Ovary (tissue), 9 donors: Measurements from ENCODE around the gene ORMDL2. TPM values are rescaled to one million over a fixed set of nuclear protein-coding genes. Genes with fewer than 3 reads are reported as not detected.
"Not testable (repeated sequence)": the region's sequence is repeated elsewhere in the genome, so short reads cannot be mapped to it uniquely, and the experiment has no call there.

ENCODE experiments used
- DNase-seq, 5 donors: peaks; one replicate each; pipeline ENCODE4 v3.0.0-alpha.2; 2019 to 2020
- H3K27ac ChIP-seq, 2 donors: fragments of 200-600 bp; one replicate each; pipeline versions ENCODE4 v1.5.1 to v1.8.0; 2019 to 2022
- H3K27me3 ChIP-seq: fragments of 200-600 bp; one replicate; pipeline ENCODE4 v1.8.0; 2022
- H3K36me3 ChIP-seq: fragments of 200-600 bp; sonication (generic); one replicate; pipeline ENCODE4 v1.5.1; 2019
- H3K4me1 ChIP-seq: one replicate; pipeline ENCODE4 v1.8.1; 2013; ENCODE audit warnings: mild to moderate bottlenecking, moderate library complexity; ENCODE audit not compliant: insufficient read depth
- H3K4me3 ChIP-seq: fragments of 200-600 bp; sonication (generic); one replicate; pipeline ENCODE4 v1.5.1; 2017
- H3K9me3 ChIP-seq, 2 donors: fragments of 200-600 bp in 1 of 2; sonication (generic) in 1 of 2; one replicate each; pipeline versions ENCODE4 v1.5.1 to v1.8.1; 2013 to 2019; ENCODE audit warnings: mild to moderate bottlenecking in 1 of 2, moderate library complexity in 1 of 2
- EP300 ChIP-seq: sonication (generic); formaldehyde crosslinking; IDR thresholded peaks from one replicate; pipeline ENCODE4 v1.6.1; 2017; ENCODE audit warnings: antibody characterized with exemption
- POLR2A ChIP-seq: fragments of 450-650 bp; IDR thresholded peaks from one replicate; pipeline ENCODE4 v1.6.1; 2017; ENCODE audit warnings: antibody characterized with exemption, mild to moderate bottlenecking, moderate library complexity
- WGBS, 3 donors: extraction: QIAGEN DNeasy Blood & Tissue Kit in 1 of 3; methylation state at CpG; one replicate each; pipeline versions ENCODE4 v1.1.5 to v1.1.7; 2013 to 2017; 5-methylcytosine and 5-hydroxymethylcytosine counted together
- intact Hi-C, 4 donors: fragments of 100-400 bp; cut with DNase I; formaldehyde crosslinking; loops; one replicate each; pipeline versions ENCODE4 v1.11.0 to v1.15.1; 2022 to 2023
- polyA plus RNA-seq, 2 donors: library from polyadenylated mRNA; stranded (reverse); fragments of 200-250 nt in 1 of 2; fragments of 350-450 nt in 1 of 2; fragmentation: Illumina TruSeq in 1 of 2; extraction: RNeasy Lipid Tissue Mini Kit (QIAGEN cat#74804) in 1 of 2; gene quantifications; one replicate each; pipeline ENCODE4 v1.2.3, GENCODE V29; 2013 to 2014
- total RNA-seq, 7 donors: library from RNA; depleted of rRNA in 2 of 7; stranded (reverse); fragments of >200 nt in 2 of 7; fragmentation: NEBNext Ultra II Directional in 3 of 7; extraction: Animal tissue kit (Norgen Biotek cat#: 25700) in 3 of 7; gene quantifications; one replicate each; pipeline versions ENCODE4 v1.1.0 to v1.2.4, GENCODE V29; 2016 to 2023
- TF ChIP-seq, protein P1 (sequence below), 3 donors: fragments of 450-650 bp in 2 of 3; fragments of 200-600 bp in 1 of 3; IDR thresholded peaks; one replicate each; pipeline versions ENCODE4 v1.5.1 to v1.8.0; 2016 to 2022; ENCODE audit warnings: antibody characterized with exemption in 3 of 3, mild to moderate bottlenecking in 1 of 3
- donor health status: DM: no; HTN: no; CAD: no; lungs with moderate emphysema.
- donor health status: DM: no; HTN: no; CAD: no.
- donor health status: Bipolar disorder and iron deficiency.
- donor health status: DM: yes; HTN: yes; CAD: no.
- donor health status: DM: no; HTN: no; CAD: no.
- donor health status: DM: yes; HTN: yes; CAD: no.

Gene ORMDL2
- total and polyA plus RNA-seq, 9 donors = 8.6 to 38.9 (median 20.8) TPM

DNA sequence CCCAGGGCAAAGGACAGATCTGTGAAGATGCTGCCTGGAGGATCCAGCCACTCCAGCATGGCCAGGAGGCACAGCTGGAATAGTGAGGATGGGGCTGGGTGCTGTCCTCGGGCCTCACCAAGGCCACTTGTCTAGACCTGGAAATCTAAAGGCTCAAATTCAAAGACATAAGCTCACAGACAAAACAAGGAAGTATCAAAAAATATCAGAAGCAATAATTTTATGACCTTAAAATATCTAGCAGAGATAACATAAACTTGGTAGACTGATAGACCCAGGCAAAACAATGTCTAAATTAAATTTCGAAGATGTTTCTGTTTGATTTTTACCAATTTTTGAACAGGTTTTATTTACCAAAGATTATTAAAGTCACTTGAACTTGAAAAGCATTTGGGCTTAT lies 47.5 kb downstream of the ORMDL2 start:
- WGBS, 3 donors = 82 to 89% (median 87%) methylated on average over 2 of the region's 2 CpGs
- intact Hi-C loops = no loop called here
- Histone ChIP-seq H3K27me3 (no peaks in the 10 kb centered on the region), H3K9me3 (peaks cover 0 to 3% of the 10 kb centered on the region in 2 donors), H3K36me3 (no peaks in the 10 kb centered on the region), H3K4me3 (no peak overlapping the region), H3K4me1 (no peaks in the 10 kb centered on the region), H3K27ac (no peak overlapping the region)
- DNase-seq = no peak
- TF ChIP-seq, protein P1, sequence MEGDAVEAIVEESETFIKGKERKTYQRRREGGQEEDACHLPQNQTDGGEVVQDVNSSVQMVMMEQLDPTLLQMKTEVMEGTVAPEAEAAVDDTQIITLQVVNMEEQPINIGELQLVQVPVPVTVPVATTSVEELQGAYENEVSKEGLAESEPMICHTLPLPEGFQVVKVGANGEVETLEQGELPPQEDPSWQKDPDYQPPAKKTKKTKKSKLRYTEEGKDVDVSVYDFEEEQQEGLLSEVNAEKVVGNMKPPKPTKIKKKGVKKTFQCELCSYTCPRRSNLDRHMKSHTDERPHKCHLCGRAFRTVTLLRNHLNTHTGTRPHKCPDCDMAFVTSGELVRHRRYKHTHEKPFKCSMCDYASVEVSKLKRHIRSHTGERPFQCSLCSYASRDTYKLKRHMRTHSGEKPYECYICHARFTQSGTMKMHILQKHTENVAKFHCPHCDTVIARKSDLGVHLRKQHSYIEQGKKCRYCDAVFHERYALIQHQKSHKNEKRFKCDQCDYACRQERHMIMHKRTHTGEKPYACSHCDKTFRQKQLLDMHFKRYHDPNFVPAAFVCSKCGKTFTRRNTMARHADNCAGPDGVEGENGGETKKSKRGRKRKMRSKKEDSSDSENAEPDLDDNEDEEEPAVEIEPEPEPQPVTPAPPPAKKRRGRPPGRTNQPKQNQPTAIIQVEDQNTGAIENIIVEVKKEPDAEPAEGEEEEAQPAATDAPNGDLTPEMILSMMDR (IDR thresholded peaks at IDR 0.05) = no peak
- TF ChIP-seq POLR2A = no peak
- no peak for TF ChIP-seq EP300

DNA sequence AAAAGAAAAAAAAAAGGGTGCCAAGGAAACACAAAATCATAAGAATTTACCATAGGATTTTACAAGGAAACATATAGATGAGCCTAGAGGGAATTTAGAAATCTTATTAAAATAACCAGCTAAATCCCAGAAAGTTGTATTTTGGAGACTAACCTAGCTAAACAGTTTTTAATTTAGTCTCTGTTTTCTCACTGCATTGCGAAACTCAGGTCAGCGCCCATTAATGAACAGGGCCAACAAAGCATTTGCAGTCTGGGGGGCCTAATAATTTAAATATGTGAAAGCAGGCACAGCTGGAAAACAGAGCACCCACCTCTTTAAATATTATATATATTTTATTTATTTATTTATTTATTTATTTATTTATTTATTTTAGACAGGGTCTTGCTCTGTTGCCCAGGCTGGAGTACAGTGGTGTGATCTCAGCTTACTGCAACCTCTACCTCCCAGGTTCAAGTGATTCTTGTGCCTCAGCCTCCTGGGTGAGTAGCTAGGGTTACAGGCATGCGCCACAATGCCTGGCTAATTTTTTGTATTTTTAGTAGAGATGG lies 48.7 kb downstream of the ORMDL2 start:
- WGBS, 3 donors = 82 to 99% (median 98%) methylated on average over 3 of the region's 3 CpGs
- intact Hi-C loops, H3K9me3 ChIP-seq, H3K4me3 ChIP-seq, H3K27me3 ChIP-seq, H3K27ac ChIP-seq, DNase-seq, H3K36me3 ChIP-seq, H3K4me1 ChIP-seq: not testable (repeated sequence)

Other genes with a start within 250 kb of the ORMDL2 start
- not detected for gene OR2AP1, start 245.6 kb upstream of the ORMDL2 start, total RNA-seq
- not detected for gene OR2AP1, start 245.6 kb upstream of the ORMDL2 start, polyA plus RNA-seq
- not detected for gene OR10P1, start 181.1 kb upstream of the ORMDL2 start, total RNA-seq
- not detected for gene OR10P1, start 181.1 kb upstream of the ORMDL2 start, polyA plus RNA-seq
- gene ITGA7, start 110.1 kb upstream of the ORMDL2 start, total RNA-seq = 10 to 100 TPM in 5 of 7 donors, 1 to 10 TPM in 2; 4.9 to 69.6 (median 25.9) TPM
- gene ITGA7, start 110.1 kb upstream of the ORMDL2 start, polyA plus RNA-seq = 10 to 100 TPM; 19.5 to 38.3 TPM
- gene BLOC1S1, start 102.0 kb upstream of the ORMDL2 start, total RNA-seq = 100 to 1,000 TPM in 4 of 7 donors, 10 to 100 TPM in 3; 96.0 to 143 (median 120) TPM
- 100 to 1,000 TPM; 101 to 214 TPM for gene BLOC1S1, start 102.0 kb upstream of the ORMDL2 start, polyA plus RNA-seq
- gene RDH5, start 97.6 kb upstream of the ORMDL2 start, total RNA-seq = 1 to 10 TPM; 3.7 to 8.9 (median 7.2) TPM
- gene RDH5, start 97.6 kb upstream of the ORMDL2 start, polyA plus RNA-seq = 1 to 10 TPM; 5.1 to 5.9 TPM
- gene CD63, start 89.0 kb upstream of the ORMDL2 start, total RNA-seq = 100 to 1,000 TPM; 406 to 954 (median 762) TPM
- 1,000 to 10,000 TPM in 1 of 2 donors, 100 to 1,000 TPM in 1; 676 to 1,943 TPM for gene CD63, start 89.0 kb upstream of the ORMDL2 start, polyA plus RNA-seq
- 10 to 100 TPM in 4 of 7 donors, 1 to 10 TPM in 3; 2.2 to 27.7 (median 12.3) TPM for gene GDF11, start 74.9 kb upstream of the ORMDL2 start, total RNA-seq
- gene GDF11, start 74.9 kb upstream of the ORMDL2 start, polyA plus RNA-seq = 1 to 10 TPM; 3.4 to 8.0 TPM
- gene SARNP, start 317 bp upstream of the ORMDL2 start, total RNA-seq = 10 to 100 TPM; 48.0 to 60.8 (median 58.6) TPM
- gene SARNP, start 317 bp upstream of the ORMDL2 start, polyA plus RNA-seq = 10 to 100 TPM; 71.6 to 89.3 TPM
- gene DNAJC14, start 11.5 kb downstream of the ORMDL2 start, total RNA-seq = 10 to 100 TPM; 15.7 to 32.8 (median 23.0) TPM
- gene DNAJC14, start 11.5 kb downstream of the ORMDL2 start, polyA plus RNA-seq = 10 to 100 TPM; 19.3 to 26.8 TPM
- gene MMP19, start 24.9 kb downstream of the ORMDL2 start, total RNA-seq = 10 to 100 TPM in 6 of 7 donors, 1 to 10 TPM in 1; 3.6 to 42.7 (median 23.3) TPM
- gene MMP19, start 24.9 kb downstream of the ORMDL2 start, polyA plus RNA-seq = 10 to 100 TPM; 11.3 to 23.3 TPM
- gene PYM1, start 109.9 kb downstream of the ORMDL2 start, total RNA-seq = 10 to 100 TPM; 18.9 to 25.7 (median 21.7) TPM
- gene PYM1, start 109.9 kb downstream of the ORMDL2 start, polyA plus RNA-seq = 10 to 100 TPM; 22.5 to 25.2 TPM
- 10 to 100 TPM; 13.3 to 50.1 (median 26.0) TPM for gene DGKA, start 113.1 kb downstream of the ORMDL2 start, total RNA-seq
- gene DGKA, start 113.1 kb downstream of the ORMDL2 start, polyA plus RNA-seq = 10 to 100 TPM; 15.7 to 40.4 TPM
- 10 to 100 TPM in 1 of 7 donors, 1 to 10 TPM in 6; 2.0 to 11.5 (median 3.7) TPM for gene PMEL, start 148.0 kb downstream of the ORMDL2 start, total RNA-seq
- 1 to 10 TPM; 2.0 to 2.7 TPM for gene PMEL, start 148.0 kb downstream of the ORMDL2 start, polyA plus RNA-seq
- 10 to 100 TPM; 18.3 to 33.9 (median 31.3) TPM for gene CDK2, start 148.8 kb downstream of the ORMDL2 start, total RNA-seq
- gene CDK2, start 148.8 kb downstream of the ORMDL2 start, polyA plus RNA-seq = 10 to 100 TPM; 21.7 to 21.8 TPM
- 100 to 1,000 TPM in 5 of 7 donors, 10 to 100 TPM in 2; 60.4 to 136 (median 117) TPM for gene RAB5B, start 156.0 kb downstream of the ORMDL2 start, total RNA-seq
- gene RAB5B, start 156.0 kb downstream of the ORMDL2 start, polyA plus RNA-seq = 100 to 1,000 TPM in 1 of 2 donors, 10 to 100 TPM in 1; 81.7 to 217 TPM
- gene SUOX, start 179.2 kb downstream of the ORMDL2 start, total RNA-seq = 10 to 100 TPM; 22.1 to 39.4 (median 31.9) TPM
- 10 to 100 TPM; 18.0 to 34.2 TPM for gene SUOX, start 179.2 kb downstream of the ORMDL2 start, polyA plus RNA-seq
- 10 to 100 TPM in 5 of 7 donors, 1 to 10 TPM in 2; 4.0 to 33.2 (median 20.0) TPM for gene IKZF4, start 203.0 kb downstream of the ORMDL2 start, total RNA-seq
- gene IKZF4, start 203.0 kb downstream of the ORMDL2 start, polyA plus RNA-seq = 10 to 100 TPM in 1 of 2 donors, 1 to 10 TPM in 1; 6.2 to 12.5 TPM
- 1,000 to 10,000 TPM in 1 of 7 donors, 100 to 1,000 TPM in 2, 10 to 100 TPM in 4; 16.2 to 2,562 (median 59.7) TPM for gene RPS26, start 223.9 kb downstream of the ORMDL2 start, total RNA-seq
- 1,000 to 10,000 TPM in 1 of 2 donors, 100 to 1,000 TPM in 1; 198 to 1,468 TPM for gene RPS26, start 223.9 kb downstream of the ORMDL2 start, polyA plus RNA-seq